ENCODE data around the gene NEU3. TPM values are rescaled to one million over a fixed set of nuclear protein-coding genes. Genes with fewer than 3 reads are reported as not detected.

The NEU3 gene
- polyA plus RNA-seq, 1 donor (not counting 4 experiments of a cell fraction or from before 2014, with no cell fraction given): 8.2 TPM

GRCh38 chr11:75063741-75064314, 75.1 kb downstream of the NEU3 start:
- Histone ChIP-seq H3K4me1 (ENCODE audit: control insufficient read depth, extremely low read depth, insufficient read depth, low read length) (no peaks in the 10 kb centered on the region), H3K79me2 (ENCODE audit: control insufficient read depth, insufficient read depth, low read length) (no peaks in the 10 kb centered on the region), H3K9ac (ENCODE audit: control insufficient read depth, extremely low read depth, insufficient read depth, low read length) (no peak overlapping the region), H3K36me3 (ENCODE audit: control insufficient read depth in 2 of 2, extremely low read depth in 1 of 2, insufficient read depth in 2 of 2, low read length in 2 of 2) (no peaks in the 10 kb centered on the region), H3K4me3 (ENCODE audit: control insufficient read depth in 2 of 3, extremely low read depth in 1 of 3, insufficient read depth in 2 of 3, low read depth in 1 of 3, low read length in 3 of 3) (no peak overlapping the region), H3K9me3 (ENCODE audit: control insufficient read depth, low read depth, low read length) (no peaks in the 10 kb centered on the region), H3K9me1 (ENCODE audit: control insufficient read depth, extremely low read depth, insufficient read depth, low read length) (no peaks in the 10 kb centered on the region), H4K20me1 (ENCODE audit: control insufficient read depth, extremely low read depth, insufficient read depth, low read length) (no peaks in the 10 kb centered on the region), H3K4me2 (ENCODE audit: control insufficient read depth, extremely low read depth, insufficient read depth, low read depth, low read length) (no peak overlapping the region), H3K27ac (ENCODE audit: control insufficient read depth, insufficient read depth, low read length) (no peak overlapping the region), H2AFZ (ENCODE audit: control insufficient read depth, low read length) (no peak overlapping the region), H3K27me3 (ENCODE audit: control insufficient read depth, extremely low read depth, insufficient read depth, low read length) (peaks cover 15% of the 10 kb centered on the region)
- no peak for FAIRE-seq
- dilution Hi-C loops (cut with MboI; ENCODE audit: extremely low pct_ligation_motif_present, low sequenced_read_pairs): no loop called here
- TF ChIP-seq EZH2 (IDR thresholded peaks at IDR 0.05; ENCODE audit: low read length): no peak
- TF ChIP-seq, protein P1, sequence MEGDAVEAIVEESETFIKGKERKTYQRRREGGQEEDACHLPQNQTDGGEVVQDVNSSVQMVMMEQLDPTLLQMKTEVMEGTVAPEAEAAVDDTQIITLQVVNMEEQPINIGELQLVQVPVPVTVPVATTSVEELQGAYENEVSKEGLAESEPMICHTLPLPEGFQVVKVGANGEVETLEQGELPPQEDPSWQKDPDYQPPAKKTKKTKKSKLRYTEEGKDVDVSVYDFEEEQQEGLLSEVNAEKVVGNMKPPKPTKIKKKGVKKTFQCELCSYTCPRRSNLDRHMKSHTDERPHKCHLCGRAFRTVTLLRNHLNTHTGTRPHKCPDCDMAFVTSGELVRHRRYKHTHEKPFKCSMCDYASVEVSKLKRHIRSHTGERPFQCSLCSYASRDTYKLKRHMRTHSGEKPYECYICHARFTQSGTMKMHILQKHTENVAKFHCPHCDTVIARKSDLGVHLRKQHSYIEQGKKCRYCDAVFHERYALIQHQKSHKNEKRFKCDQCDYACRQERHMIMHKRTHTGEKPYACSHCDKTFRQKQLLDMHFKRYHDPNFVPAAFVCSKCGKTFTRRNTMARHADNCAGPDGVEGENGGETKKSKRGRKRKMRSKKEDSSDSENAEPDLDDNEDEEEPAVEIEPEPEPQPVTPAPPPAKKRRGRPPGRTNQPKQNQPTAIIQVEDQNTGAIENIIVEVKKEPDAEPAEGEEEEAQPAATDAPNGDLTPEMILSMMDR (optimal IDR thresholded peaks at IDR 0.05 in 1 of 3, IDR thresholded peaks at IDR 0.05 in 1 of 3, conservative IDR thresholded peaks at IDR 0.05 in 1 of 3; ENCODE audit: extremely low read depth in 1 of 3, insufficient read depth in 2 of 3, low read length in 3 of 3): no peak
- no peak for DNase-seq (ENCODE audit: low read depth, low spot score)

DNA sequence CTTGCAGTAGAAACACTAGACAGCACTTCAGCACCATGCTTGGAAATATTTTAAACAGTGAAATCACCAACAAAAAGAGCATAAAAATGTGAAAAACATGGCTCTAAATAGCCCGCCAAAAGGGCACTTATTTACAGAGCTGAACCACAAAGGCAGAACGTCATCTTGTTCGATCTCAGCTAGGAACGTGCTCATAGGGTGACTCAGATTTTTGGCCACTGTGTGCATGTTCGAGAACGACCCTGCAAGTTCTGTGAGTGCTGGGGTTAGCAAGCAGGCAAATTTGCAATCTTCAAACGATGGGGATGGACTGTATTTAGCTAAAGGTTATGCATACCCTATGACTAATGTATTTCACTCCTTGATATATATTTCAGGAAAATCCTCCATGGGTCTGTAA, 77.3 kb downstream of the NEU3 start:
- no peak overlapping the region for H2AFZ ChIP-seq (ENCODE audit: control insufficient read depth, low read length)
- no peak for TF ChIP-seq EZH2 (IDR thresholded peaks at IDR 0.05; ENCODE audit: low read length)
- DNase-seq (ENCODE audit: low read depth, low spot score) (no peak), FAIRE-seq (no peak)
- dilution Hi-C loops (cut with MboI; ENCODE audit: extremely low pct_ligation_motif_present, low sequenced_read_pairs): no loop called here
- no peak overlapping the region for H3K4me2 ChIP-seq (ENCODE audit: control insufficient read depth, extremely low read depth, insufficient read depth, low read depth, low read length)
- H3K9me3 ChIP-seq (ENCODE audit: control insufficient read depth, low read depth, low read length): no peaks in the 10 kb centered on the region
- H3K27ac ChIP-seq (ENCODE audit: control insufficient read depth, insufficient read depth, low read length): no peak overlapping the region
- no peaks in the 10 kb centered on the region for H3K9me1 ChIP-seq (ENCODE audit: control insufficient read depth, extremely low read depth, insufficient read depth, low read length)
- peaks cover 20% of the 10 kb centered on the region for H3K27me3 ChIP-seq (ENCODE audit: control insufficient read depth, extremely low read depth, insufficient read depth, low read length)
- H3K4me1 ChIP-seq (ENCODE audit: control insufficient read depth, extremely low read depth, insufficient read depth, low read length): no peaks in the 10 kb centered on the region
- no peaks in the 10 kb centered on the region for H3K36me3 ChIP-seq (ENCODE audit: control insufficient read depth in 2 of 2, extremely low read depth in 1 of 2, insufficient read depth in 2 of 2, low read length in 2 of 2)
- H3K9ac ChIP-seq (ENCODE audit: control insufficient read depth, extremely low read depth, insufficient read depth, low read length): no peak overlapping the region
- H4K20me1 ChIP-seq (ENCODE audit: control insufficient read depth, extremely low read depth, insufficient read depth, low read length): no peaks in the 10 kb centered on the region
- H3K4me3 ChIP-seq (ENCODE audit: control insufficient read depth in 2 of 3, extremely low read depth in 1 of 3, insufficient read depth in 2 of 3, low read depth in 1 of 3, low read length in 3 of 3): no peak overlapping the region
- no peaks in the 10 kb centered on the region for H3K79me2 ChIP-seq (ENCODE audit: control insufficient read depth, insufficient read depth, low read length)

Small RNA genes lying within 50 kb of the gene (small RNA-seq; reads per million reads assigned to genes)
- gene RNU6-216P (ENCODE audit: insufficient read length in 3 of 3, low read depth in 3 of 3, low replicate concordance in 1 of 3): 0 reads per million in 3 experiments

Other genes starting within 250 kb of the NEU3 start
- gene RNF169, start 240.1 kb upstream of the NEU3 start, polyA plus RNA-seq: 6.2 to 9.2 TPM (median 8.9 TPM) in 3 replicates
- 6.5 to 9.2 TPM (median 9.1 TPM) in 3 replicates for gene XRRA1, start 39.8 kb upstream of the NEU3 start, polyA plus RNA-seq
- 58.2 to 207 TPM (median 104 TPM) in 3 replicates for gene SPCS2, start 39.7 kb upstream of the NEU3 start, polyA plus RNA-seq
- gene OR2AT4, start 107.9 kb downstream of the NEU3 start, polyA plus RNA-seq: not detected in 3 replicates
- gene SLCO2B1, start 162.2 kb downstream of the NEU3 start, polyA plus RNA-seq: 0.03 TPM in 1 of 3 replicates, not detected in the others